Stimulated activated CD8-positive, alpha-beta memory T cell treated with anti-CD3 and anti-CD28 coated beads, Interleukin-7, amount 100 ng/mL, for 1 hour (primary cell): ENCODE results near the gene LSMEM2.
A peak's percentile ranks its signal among the peaks of the same experiment; 100 is the strongest.
"Not testable (repeated sequence)": the region's sequence is repeated elsewhere in the genome, so short reads cannot be mapped to it uniquely, and the experiment has no call there.

ENCODE experiments used
- DNase-seq, 2 donors: peaks; one replicate each; pipeline ENCODE4 v3.0.0-alpha.2; 2020; ENCODE audit warnings: low read depth in 2 of 2

The LSMEM2 gene

DNA sequence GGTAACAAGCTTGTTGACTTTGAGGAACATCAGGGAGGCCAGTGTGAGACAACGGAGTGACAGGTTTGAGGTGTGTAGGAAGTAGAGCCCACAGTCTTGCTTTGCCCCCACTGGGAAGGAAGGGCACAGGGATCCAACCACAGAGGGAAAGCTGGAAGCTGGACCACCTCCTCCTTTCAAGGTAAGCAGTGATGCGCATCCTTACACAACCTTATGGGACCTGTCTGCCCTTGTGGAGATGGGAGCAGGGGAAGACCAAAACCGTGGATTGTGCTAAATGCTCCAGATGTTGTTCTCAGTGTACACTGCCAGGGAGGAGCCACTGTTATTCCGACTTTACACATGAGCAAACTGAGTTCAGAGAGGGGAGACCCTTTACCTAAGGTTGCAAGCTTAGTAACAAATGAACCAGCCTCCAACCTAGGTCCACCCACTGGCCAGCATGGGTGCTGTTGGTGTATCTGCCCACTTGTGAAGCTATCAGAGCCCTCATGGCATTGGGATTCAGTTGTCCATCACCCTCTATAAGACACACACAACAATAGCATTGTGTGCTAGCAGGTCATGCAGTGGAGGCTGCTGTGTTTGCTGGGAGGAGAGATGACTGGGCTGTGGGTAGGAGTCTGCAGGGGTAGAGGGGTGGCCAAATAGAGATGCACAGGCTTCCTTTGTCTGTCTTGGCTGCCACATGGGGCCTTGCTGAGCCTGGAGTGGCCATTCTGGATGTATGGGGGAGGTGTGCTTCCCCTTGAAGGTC, 586 bp upstream of the LSMEM2 start:
- DNase-seq: no peak

DNA sequence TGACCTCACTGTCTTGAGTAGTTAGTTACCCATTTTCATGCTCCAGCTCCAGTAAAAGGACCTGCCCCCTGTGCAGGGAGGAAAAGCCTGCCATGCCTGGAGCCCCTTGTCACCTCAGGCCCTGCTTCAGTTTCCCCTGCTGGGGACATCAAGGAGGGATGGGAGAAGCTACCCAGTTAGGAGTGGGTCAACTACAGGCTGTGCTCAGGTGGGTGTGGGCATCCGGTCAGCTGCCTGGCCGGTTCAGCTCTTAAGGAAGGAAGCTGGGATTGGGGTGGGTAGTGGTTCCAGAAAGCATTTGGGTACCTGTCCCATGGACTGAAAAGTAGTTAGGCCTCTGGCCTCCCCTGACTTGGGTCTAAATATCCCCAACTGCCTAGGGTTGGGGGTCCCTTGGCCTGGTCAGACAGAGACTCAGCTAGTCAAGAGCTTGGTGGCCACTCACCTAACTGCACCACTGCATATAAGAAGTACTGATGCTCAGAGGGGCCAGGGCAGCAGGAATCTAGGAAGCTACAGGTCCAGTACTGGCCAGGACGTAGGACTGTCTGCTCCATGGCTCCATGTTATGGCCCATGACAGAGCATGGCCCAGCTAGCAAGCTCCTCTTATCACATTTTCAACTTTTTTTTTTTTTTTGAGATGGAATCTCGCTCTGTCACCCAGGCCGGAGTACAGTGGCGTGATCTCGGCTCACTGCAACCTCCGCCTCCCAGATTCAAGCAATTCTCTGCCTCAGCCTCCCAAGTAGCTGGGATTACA, 549 bp downstream of the LSMEM2 start:
- no peak for DNase-seq

DNA sequence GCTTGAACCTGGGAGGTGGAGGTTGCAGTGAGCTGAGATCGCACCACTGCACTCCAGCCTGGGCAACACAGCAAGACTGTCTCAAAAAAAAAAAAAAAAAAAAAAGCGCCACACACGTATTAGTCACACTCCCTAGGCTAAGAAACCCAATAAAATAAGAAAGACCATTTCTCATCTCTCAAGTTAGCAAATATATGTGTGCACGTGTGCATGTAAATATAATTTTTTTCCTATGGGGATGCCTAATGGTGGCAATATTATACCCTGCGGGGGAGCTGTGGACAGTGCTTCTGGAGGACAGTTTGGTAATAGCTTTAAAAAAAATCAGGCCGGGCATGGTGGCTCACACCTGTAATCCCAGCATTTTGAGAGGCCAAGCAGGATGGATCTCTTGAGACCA, 5.2 kb downstream of the LSMEM2 start:
- not testable (repeated sequence) for DNase-seq

DNA sequence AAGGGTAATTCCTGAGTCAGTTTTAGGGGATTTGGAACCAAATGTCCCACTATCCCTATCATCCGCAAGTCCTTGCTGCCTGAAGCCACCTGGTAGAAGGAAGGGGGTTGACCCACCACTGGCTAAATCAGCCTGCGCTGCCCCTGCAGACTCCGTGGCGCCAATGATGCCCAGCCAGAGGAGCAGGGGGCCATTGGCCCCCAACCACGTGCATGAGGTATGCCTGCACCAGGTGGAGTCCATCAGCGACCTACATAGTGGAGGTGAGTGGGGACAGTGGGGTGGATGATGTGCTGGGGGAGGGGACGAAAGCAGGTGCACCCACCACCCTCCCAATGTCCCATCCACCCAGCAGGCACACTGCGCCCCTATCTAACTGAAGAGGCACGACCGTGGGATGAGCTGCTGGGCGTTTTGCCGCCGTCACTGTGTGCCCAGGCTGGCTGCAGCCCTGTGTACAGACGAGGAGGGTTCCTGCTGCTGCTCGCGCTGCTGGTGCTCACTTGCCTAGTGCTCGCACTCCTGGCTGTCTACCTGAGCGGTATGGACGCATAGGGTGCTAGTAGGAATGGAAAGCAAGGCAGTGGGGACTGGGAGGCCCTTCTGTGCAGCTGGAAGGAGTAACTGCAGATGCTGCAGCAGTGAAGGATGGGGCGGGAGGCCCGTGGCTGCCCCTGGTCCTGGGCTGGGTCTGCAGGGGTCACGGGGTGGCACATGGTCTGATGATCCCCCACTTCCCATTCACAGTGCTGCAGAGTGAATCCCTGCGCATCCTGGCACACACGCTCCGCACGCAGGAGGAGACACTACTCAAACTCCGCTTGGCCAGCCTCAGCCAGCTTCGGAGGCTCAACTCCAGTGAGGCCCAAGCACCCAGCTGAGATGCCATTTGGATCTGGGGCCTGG, 7.7 kb downstream of the LSMEM2 start:
- no peak for DNase-seq

DNA sequence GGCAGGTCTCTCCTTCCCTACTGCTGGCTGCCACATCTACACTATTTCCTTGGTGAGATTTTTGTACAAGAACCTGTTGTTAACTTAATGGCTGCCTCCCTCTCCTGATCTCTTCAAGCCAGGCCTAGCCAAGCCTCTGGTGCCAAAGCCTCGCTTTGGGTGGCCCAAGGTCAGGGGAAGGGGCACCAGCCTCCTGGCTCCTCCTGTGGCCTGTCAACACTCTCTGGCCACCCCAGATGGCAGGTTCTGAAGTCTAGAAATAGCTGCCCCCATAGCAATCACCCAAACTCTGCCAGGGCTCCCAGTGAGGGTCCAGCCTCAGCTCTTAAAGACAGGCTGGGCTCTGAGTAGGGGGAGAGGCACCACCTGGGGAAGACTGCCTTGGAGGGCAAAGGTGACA, 8.4 kb downstream of the LSMEM2 start:
- DNase-seq: no peak

GRCh38 chr3:50288387-50289007, 9.6 kb downstream of the LSMEM2 start:
- DNase-seq: no peak

- DNase-seq: no peak
These were observed 10.2 kb downstream of the LSMEM2 start for GRCh38 chr3:50289130-50289529.

DNA sequence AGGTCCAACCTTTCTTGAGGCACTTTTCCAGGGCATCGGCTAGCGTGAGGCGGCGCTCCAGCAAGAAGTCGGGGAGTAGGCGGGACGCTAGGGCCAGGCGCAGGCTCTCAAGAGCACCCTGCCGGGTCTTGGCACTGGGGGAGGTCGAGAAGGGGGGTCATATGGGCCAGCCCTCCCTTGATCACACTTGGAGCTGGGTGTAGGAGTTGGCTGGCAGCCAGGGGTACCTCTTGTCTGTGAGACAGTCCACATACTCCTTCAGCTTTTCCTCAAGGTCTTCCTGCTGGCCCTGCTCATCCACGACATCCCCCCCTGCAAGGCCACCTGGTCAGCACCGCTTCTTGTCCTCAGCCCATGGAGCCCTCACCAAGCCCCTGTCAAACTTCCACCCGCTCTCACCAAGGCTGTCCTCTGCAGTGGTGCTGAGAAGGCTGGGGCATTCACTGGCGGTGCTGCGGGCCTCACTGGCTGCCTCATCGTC, 11.3 kb downstream of the LSMEM2 start:
- no peak for DNase-seq

DNA sequence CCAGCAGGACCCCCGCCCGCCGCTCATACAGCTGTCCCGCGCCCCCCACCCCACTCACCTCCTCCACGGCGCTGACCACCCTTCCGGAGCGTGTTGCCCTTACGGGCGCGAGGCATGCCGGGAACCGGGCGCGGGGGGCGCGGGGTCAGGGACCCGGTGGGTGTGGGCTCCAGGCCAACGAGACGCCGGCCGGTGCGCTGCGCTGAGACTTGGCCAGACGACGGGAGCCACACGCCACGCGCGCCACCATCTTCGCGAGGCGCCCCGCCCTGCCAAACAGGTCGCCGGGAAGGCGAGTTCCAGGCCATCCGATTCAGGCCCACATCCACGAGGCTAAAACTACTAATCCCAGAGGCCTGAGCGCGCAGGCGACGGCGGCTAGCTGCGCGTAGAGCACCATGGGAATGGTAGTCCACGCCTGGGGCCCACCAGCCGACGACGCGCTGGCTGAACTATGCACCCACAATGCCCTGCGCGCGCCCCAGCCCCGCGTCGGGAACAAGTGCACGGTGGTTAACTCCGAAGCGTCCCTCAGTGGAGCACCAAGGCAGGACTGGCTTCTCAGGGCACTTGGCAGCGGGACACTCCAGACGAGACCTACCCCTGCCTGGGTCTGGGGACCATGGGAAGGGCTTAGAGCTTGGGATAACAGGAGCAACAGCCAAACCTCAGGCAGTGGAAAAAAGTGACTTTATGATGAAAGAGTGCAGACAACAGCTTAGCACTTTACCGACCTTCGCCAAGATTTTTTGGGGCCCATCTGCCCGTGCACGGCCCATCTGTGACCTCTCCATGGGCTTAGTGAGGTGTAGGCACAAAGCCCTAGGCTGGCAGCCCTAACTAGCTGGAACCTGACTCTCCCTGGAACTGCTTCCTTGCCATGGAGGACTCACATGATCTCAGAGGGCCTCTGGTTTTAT, 13.5 kb downstream of the LSMEM2 start, which contains the start of gene IFRD2:
TSS of gene IFRD2 (minus strand) at position 271 of the 920 bp plus-strand sequence. CDS start at position 116, 155 bp downstream.
- peak; percentile 87 for DNase-seq

- no peak for DNase-seq
These were observed 14.4 kb downstream of the LSMEM2 start for GRCh38 chr3:50293079-50293801.

DNA sequence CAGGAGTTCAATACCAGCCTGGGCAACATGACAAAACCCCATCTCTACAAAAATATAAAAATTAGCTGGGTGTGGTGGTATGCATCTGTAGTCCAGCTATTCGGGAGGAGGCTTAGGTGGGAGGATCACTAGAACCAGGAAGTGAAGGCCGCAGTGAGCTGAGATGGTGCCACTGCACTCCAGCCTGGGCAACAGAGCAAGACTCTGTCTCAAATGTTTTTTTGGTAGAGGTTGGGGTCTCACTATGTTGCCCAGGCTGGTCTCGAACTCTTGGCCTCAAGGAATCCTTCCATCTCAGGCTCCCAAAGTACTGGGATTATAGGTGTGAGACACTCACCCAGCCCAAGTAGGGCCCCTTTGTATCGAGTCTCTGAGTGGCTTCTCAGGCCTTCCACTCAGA, 15.2 kb downstream of the LSMEM2 start:
- DNase-seq: no peak

- no peak for DNase-seq
These were observed 15.9 kb downstream of the LSMEM2 start for GRCh38 chr3:50294492-50295403.

GRCh38 chr3:50295553-50296431, 16.9 kb downstream of the LSMEM2 start:
- DNase-seq: no peak

GRCh38 chr3:50296721-50297383, 18.0 kb downstream of the LSMEM2 start:
- DNase-seq: no peak

DNA sequence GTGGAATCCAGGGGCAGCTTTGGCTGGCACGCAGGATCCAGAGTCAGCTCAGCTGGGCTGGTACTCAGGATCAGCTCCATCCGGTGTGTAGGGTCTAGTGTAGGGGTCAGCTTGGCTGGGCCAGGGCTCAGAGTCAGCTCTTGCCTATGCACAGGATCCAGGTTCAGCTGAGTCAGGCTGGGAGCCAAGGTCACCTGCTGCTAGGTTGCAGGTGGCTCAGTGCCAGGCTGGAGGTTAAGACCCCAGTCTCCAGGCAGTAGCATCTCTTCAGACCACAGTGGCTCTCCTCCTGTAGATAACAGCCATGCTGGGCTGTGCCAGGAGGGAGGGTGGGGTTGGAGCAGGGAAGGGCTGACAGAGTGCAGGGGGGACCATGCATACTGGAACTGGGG, 18.5 kb downstream of the LSMEM2 start:
- no peak for DNase-seq

DNA sequence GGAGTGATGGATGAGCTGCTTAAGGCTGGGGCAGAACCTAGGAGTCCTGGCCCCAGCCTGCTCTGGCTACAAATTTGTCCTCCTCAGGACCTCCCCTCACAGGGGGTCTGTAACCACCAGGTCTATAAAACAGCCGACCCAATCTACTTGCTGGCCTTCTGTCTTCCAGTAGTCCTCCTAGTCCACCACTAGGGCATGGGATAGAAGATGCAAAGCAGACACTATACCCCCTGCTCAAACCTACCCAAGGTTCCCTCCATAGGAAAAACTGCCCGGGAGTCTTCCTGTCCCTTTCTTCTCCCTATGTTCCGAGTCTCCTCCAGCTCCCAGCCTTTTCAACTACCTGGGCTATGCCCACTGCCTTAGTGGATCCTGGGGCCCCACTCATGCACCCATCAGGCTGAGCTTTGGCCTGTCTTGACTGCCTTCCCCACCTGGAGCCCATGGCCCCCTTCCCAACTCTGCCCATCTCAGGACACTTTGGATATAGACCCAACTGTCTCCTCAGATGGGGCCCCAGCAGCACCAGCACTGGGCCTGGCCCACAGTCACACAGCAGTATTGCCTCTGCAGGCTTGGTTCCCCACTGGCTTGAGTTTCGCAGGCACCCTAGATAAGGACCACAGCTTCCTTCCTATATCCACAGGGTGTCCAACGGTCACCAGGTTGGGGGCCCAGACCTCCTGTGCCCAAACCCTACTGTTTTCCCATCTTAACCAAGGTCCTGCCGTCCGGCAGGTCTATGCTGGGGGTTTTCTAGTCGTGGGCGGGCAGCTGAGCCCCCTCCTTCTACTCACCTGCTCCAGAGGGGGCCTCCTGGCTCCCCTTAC, 19.2 kb downstream of the LSMEM2 start:
- DNase-seq: no peak
